Breast epithelium (tissue), 3 donors: ENCODE measurements around the gene FAM163B.

Experiments
- POLR2AphosphoS5 ChIP-seq, 3 donors: sonication (generic); formaldehyde crosslinking; IDR thresholded peaks; one replicate each; pipeline ENCODE4 v1.6.1; 2017; ENCODE audit warnings: antibody characterized with exemption in 3 of 3
- TF ChIP-seq, protein P1 (sequence below), 3 donors: fragments of 450-650 bp; IDR thresholded peaks; one replicate each; pipeline ENCODE4 v1.5.1; 2016 to 2017; ENCODE audit warnings: antibody characterized with exemption in 3 of 3, mild to moderate bottlenecking in 3 of 3, moderate library complexity in 3 of 3

DNA sequence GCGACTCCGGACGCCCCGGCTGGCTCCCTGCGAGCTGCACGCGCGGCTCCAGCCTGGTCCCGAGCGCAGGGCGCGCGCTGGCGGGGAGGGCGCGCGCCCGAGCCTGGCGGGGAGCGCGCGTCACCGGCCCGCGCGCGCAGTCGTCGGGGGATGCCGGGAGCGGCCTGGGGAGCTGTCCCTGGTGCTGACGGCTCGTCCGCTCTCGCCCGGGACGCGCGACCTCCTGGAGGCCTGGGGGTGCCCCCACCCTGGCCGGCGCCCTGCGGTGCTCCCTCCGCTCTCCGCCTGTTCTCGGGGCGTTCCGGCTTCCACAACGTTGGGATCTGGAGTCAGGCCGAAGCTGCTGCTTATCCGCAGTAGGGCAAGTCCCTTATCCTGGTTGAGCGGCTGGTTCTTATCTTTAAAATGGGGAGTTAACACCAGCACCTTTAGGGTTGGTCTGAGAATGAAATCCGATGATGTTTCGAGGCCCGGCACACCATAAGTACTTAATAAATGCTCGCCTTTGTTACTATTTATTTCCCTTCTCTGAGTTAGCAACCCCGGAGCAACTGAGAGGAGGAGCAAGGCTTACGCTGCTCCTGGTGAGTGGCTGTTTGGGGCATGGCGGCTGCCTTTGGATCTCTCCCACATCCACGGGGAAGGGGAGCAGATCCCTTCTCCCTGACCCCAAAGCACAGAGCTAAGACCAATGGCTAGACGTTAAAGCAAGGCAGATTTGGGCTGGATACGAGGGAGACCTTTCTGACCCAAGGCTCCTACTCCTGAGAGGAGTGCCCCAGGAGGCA lies at the start of gene FAM163B:
- TF ChIP-seq, protein P1, sequence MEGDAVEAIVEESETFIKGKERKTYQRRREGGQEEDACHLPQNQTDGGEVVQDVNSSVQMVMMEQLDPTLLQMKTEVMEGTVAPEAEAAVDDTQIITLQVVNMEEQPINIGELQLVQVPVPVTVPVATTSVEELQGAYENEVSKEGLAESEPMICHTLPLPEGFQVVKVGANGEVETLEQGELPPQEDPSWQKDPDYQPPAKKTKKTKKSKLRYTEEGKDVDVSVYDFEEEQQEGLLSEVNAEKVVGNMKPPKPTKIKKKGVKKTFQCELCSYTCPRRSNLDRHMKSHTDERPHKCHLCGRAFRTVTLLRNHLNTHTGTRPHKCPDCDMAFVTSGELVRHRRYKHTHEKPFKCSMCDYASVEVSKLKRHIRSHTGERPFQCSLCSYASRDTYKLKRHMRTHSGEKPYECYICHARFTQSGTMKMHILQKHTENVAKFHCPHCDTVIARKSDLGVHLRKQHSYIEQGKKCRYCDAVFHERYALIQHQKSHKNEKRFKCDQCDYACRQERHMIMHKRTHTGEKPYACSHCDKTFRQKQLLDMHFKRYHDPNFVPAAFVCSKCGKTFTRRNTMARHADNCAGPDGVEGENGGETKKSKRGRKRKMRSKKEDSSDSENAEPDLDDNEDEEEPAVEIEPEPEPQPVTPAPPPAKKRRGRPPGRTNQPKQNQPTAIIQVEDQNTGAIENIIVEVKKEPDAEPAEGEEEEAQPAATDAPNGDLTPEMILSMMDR (IDR thresholded peaks at IDR 0.05), result no peak
- TF ChIP-seq POLR2AphosphoS5 (IDR thresholded peaks at IDR 0.05), result no peak
